HEK293 (cell line): ENCODE measurements around the gene SRPK1.

Source experiments
- CTCF ChIA-PET: fragments of 350-600 bp; formaldehyde crosslinking; extraction: SDS; loops from one replicate; lab custom pipeline; 2021; ENCODE audit warnings: antibody characterized with exemption; lab: Yijun Ruan, JAX
- POLR2A ChIA-PET: fragments of 300-600 bp; formaldehyde crosslinking; extraction: SDS; loops from one replicate; lab custom pipeline; 2020; ENCODE audit warnings: antibody characterized with exemption, inconsistent platforms; lab: Yijun Ruan, JAX
- H3K27ac ChIP-seq: fragments of 200-500 bp; sonication (Bioruptor generic); 2 replicates; pipeline ENCODE4 v1.5.1; 2014; ENCODE audit warnings: low read depth, low read length, control low read depth, inconsistent platforms; ENCODE audit errors: extremely low read depth
- H3K36me3 ChIP-seq, 2 experiments: fragments of 200-500 bp in 1 of 2; sonication (Bioruptor generic) in 1 of 2; 1 replicate in 1 of 2; 2 replicates in 1 of 2; pipeline ENCODE4 v1.5.1; 2014 to 2017; ENCODE audit warnings: inconsistent platforms in 2 of 2, low read length in 2 of 2; ENCODE audit not compliant: control insufficient read depth in 2 of 2, insufficient read depth in 1 of 2
- H3K4me1 ChIP-seq: fragments of 200-500 bp; sonication (Bioruptor generic); 2 replicates; pipeline ENCODE4 v1.5.1; 2014; ENCODE audit warnings: mild to moderate bottlenecking, low read length, inconsistent platforms; ENCODE audit not compliant: control insufficient read depth, insufficient read depth
- H3K4me3 ChIP-seq: 2 replicates; pipeline ENCODE4 v1.5.1; 2011; ENCODE audit warnings: low read depth, mild to moderate bottlenecking, control low read depth, low read length, moderate library complexity
- H3K9me3 ChIP-seq: fragments of 200-500 bp; sonication (Bioruptor generic); 2 replicates; pipeline ENCODE4 v1.5.1; 2014; ENCODE audit warnings: low read depth, low read length, inconsistent platforms; ENCODE audit not compliant: control insufficient read depth, insufficient read depth
- BCL6B ChIP-seq: fragments of 450-650 bp; formaldehyde crosslinking; IDR thresholded peaks from 2 replicates; pipeline ENCODE4 v1.5.1; 2017; ENCODE audit warnings: missing biosample characterization, missing genetic modification characterization
- KLF1 ChIP-seq: fragments of 450-650 bp; formaldehyde crosslinking; IDR thresholded peaks from 2 replicates; pipeline ENCODE4 v1.5.1; 2016; ENCODE audit warnings: missing biosample characterization, missing genetic modification characterization
- SP2 ChIP-seq: fragments of 450-650 bp; formaldehyde crosslinking; IDR thresholded peaks from 2 replicates; pipeline ENCODE4 v1.5.1; 2016; ENCODE audit warnings: missing biosample characterization, missing genetic modification characterization
- SP7 ChIP-seq: fragments of 450-650 bp; formaldehyde crosslinking; IDR thresholded peaks from 2 replicates; pipeline ENCODE4 v1.5.1; 2016; ENCODE audit warnings: missing biosample characterization, missing genetic modification characterization
- ZBTB7A ChIP-seq: fragments of 450-650 bp; formaldehyde crosslinking; IDR thresholded peaks from 2 replicates; pipeline ENCODE4 v1.5.1; 2016; ENCODE audit warnings: low read depth, missing biosample characterization, missing genetic modification characterization
- ZNF148 ChIP-seq: fragments of 450-650 bp; formaldehyde crosslinking; IDR thresholded peaks from 2 replicates; pipeline ENCODE4 v1.5.0; 2017; ENCODE audit warnings: missing biosample characterization, missing genetic modification characterization, borderline replicate concordance
- ZNF311 ChIP-seq: fragments of 450-650 bp; formaldehyde crosslinking; IDR thresholded peaks from 2 replicates; pipeline ENCODE4 v1.5.1; 2017; ENCODE audit warnings: missing biosample characterization, missing genetic modification characterization, borderline replicate concordance
- ZNF366 ChIP-seq: fragments of 450-650 bp; formaldehyde crosslinking; conservative IDR thresholded peaks from 2 replicates; pipeline ENCODE4 v1.5.1; 2016; ENCODE audit warnings: missing biosample characterization, missing genetic modification characterization
- ZNF501 ChIP-seq: fragments of 450-650 bp; formaldehyde crosslinking; IDR thresholded peaks from 2 replicates; pipeline ENCODE4 v1.5.1; 2016; ENCODE audit warnings: missing biosample characterization, missing genetic modification characterization
- ZNF561 ChIP-seq: fragments of 450-650 bp; IDR thresholded peaks from 2 replicates; pipeline ENCODE4 v1.5.1; 2018; ENCODE audit warnings: missing biosample characterization, missing genetic modification characterization, borderline replicate concordance
- ZNF645 ChIP-seq: fragments of 450-650 bp; formaldehyde crosslinking; IDR thresholded peaks from 2 replicates; pipeline ENCODE4; 2016; ENCODE audit warnings: missing biosample characterization, missing genetic modification characterization
- ZNF654 ChIP-seq: fragments of 450-650 bp; formaldehyde crosslinking; IDR thresholded peaks from 2 replicates; pipeline ENCODE4 v1.5.1; 2016; ENCODE audit warnings: low read depth, missing biosample characterization, missing genetic modification characterization
- ZNF785 ChIP-seq: fragments of 450-650 bp; formaldehyde crosslinking; IDR thresholded peaks from 2 replicates; pipeline ENCODE4 v1.5.1; 2016; ENCODE audit warnings: missing biosample characterization, missing genetic modification characterization
- TF ChIP-seq, protein P1 (sequence below): sonication (generic); formaldehyde crosslinking; IDR thresholded peaks from 2 replicates; pipeline ENCODE4 v1.8.1; 2022; ENCODE audit warnings: mild to moderate bottlenecking, moderate library complexity, missing genetic modification reagents
- TF ChIP-seq, protein P2 (sequence below): fragments of 450-650 bp; formaldehyde crosslinking; IDR thresholded peaks from 2 replicates; pipeline ENCODE4 v1.5.1; 2016; ENCODE audit warnings: missing biosample characterization, missing genetic modification characterization
- TF ChIP-seq, protein P3 (sequence below): fragments of 450-650 bp; formaldehyde crosslinking; IDR thresholded peaks from 2 replicates; pipeline ENCODE4 v1.5.1; 2016; ENCODE audit warnings: missing biosample characterization, missing genetic modification characterization

SRPK1 gene

GRCh38 chr6:35954333-35954732, 33.4 kb upstream of the SRPK1 start (continued):
- TF ChIP-seq, protein P1, sequence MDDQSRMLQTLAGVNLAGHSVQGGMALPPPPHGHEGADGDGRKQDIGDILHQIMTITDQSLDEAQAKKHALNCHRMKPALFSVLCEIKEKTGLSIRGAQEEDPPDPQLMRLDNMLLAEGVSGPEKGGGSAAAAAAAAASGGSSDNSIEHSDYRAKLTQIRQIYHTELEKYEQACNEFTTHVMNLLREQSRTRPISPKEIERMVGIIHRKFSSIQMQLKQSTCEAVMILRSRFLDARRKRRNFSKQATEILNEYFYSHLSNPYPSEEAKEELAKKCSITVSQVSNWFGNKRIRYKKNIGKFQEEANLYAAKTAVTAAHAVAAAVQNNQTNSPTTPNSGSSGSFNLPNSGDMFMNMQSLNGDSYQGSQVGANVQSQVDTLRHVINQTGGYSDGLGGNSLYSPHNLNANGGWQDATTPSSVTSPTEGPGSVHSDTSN (CRISPR knock-in tag) = no peak

GRCh38 chr6:35948725-35949124, 27.8 kb upstream of the SRPK1 start:
- H3K36me3 ChIP-seq = no peaks in the 10 kb centered on the region
- H3K4me1 ChIP-seq = no peaks in the 10 kb centered on the region
- no peak overlapping the region for H3K4me3 ChIP-seq
- TF ChIP-seq SP2 (no peak), ZNF654 (peak; percentile 8; the same call in 1 of the 2 replicates), ZNF645 (tag by site-specific recombination) (no peak), SP7 (no peak), KLF1 (tag by site-specific recombination) (no peak), ZNF785 (tag by site-specific recombination) (peak; percentile 94)
- TF ChIP-seq, all 188 proteins: peak for 2
- Histone ChIP-seq H3K27ac (no peak overlapping the region), H3K9me3 (no peaks in the 10 kb centered on the region)
- ChIA-PET CTCF (interaction anchor here (1.1 to 1.2 kb wide), 2 partner anchors 23 to 79 kb away, joined by 4 to 6 read pairs; partner anchors contain the start of gene MAPK14), POLR2A (no interaction called here)

DNA sequence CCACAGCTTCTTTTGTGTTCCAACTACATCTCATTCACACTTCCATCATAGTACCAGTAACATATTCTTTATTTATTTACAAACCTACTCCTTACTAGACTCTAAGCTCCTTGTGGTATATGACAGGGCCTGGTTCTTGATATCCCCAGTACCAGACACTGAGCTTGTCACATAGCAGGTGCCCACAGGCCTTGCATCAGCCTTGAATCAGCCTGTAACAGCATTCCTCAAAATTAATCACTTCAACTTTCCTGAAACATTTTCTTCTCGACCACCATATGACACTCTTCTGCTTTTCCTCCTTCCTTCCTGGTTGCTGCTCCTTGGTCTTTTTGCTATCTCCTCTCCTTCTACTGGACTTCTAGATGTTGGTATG, 24.7 kb upstream of the SRPK1 start:
- Histone ChIP-seq H3K9me3 (no peaks in the 10 kb centered on the region), H3K4me1 (no peaks in the 10 kb centered on the region), H3K4me3 (no peak overlapping the region), H3K36me3 (no peaks in the 10 kb centered on the region), H3K27ac (no peak overlapping the region)
- ChIA-PET POLR2A (interaction anchor here (0.7 to 1.5 kb wide), 3 partner anchors 19 to 46 kb away, joined by 3 to 4 read pairs (median 3); no protein-coding TSS in a partner anchor), CTCF (interaction anchor here (0.6 to 2.2 kb wide), 3 partner anchors 145 to 208 kb away, joined by 3 to 8 read pairs (median 3); partner anchors contain the start of gene ARMC12)
- TF ChIP-seq ZNF561 (no peak), ZNF501 (tag by site-specific recombination) (no peak), BCL6B (tag by site-specific recombination) (0 out of 2 replicates have a peak, but pooled peaks have one; percentile 19)

GRCh38 chr6:35943390-35943789, 22.5 kb upstream of the SRPK1 start:
- POLR2A ChIA-PET = no interaction called here
- CTCF ChIA-PET = interaction anchor here (2.2 kb wide), 1 partner anchor 152 kb away, joined by 8 read pairs; no protein-coding TSS in a partner anchor
- Histone ChIP-seq H3K4me3 (no peak overlapping the region), H3K9me3 (no peaks in the 10 kb centered on the region), H3K4me1 (no peaks in the 10 kb centered on the region), H3K27ac (no peak overlapping the region), H3K36me3 (no peaks in the 10 kb centered on the region)
- TF ChIP-seq ZBTB7A = no peak
- TF ChIP-seq, protein P2, sequence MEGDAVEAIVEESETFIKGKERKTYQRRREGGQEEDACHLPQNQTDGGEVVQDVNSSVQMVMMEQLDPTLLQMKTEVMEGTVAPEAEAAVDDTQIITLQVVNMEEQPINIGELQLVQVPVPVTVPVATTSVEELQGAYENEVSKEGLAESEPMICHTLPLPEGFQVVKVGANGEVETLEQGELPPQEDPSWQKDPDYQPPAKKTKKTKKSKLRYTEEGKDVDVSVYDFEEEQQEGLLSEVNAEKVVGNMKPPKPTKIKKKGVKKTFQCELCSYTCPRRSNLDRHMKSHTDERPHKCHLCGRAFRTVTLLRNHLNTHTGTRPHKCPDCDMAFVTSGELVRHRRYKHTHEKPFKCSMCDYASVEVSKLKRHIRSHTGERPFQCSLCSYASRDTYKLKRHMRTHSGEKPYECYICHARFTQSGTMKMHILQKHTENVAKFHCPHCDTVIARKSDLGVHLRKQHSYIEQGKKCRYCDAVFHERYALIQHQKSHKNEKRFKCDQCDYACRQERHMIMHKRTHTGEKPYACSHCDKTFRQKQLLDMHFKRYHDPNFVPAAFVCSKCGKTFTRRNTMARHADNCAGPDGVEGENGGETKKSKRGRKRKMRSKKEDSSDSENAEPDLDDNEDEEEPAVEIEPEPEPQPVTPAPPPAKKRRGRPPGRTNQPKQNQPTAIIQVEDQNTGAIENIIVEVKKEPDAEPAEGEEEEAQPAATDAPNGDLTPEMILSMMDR (tag by site-specific recombination) = no peak
- TF ChIP-seq ZNF148 (tag by site-specific recombination) = no peak
- no peak for TF ChIP-seq ZNF311 (tag by site-specific recombination)
- no peak for TF ChIP-seq ZNF366 (tag by site-specific recombination)
- TF ChIP-seq, protein P3, sequence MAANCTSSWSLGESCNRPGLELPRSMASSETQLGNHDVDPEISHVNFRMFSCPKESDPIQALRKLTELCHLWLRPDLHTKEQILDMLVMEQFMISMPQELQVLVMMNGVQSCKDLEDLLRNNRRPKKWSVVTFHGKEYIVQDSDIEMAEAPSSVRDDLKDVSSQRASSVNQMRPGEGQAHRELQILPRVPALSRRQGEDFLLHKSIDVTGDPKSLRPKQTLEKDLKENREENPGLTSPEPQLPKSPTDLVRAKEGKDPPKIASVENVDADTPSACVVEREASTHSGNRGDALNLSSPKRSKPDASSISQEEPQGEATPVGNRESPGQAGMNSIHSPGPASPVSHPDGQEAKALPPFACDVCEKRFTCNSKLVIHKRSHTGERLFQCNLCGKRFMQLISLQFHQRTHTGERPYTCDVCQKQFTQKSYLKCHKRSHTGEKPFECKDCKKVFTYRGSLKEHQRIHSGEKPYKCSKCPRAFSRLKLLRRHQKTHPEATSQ = no peak
